GM12878 (cell line): ENCODE measurements around the gene ZNF780A. TPM values are rescaled to one million over a fixed set of nuclear protein-coding genes. Genes with fewer than 3 reads are reported as not detected.

Experiments
- ATAC-seq: fragments of 200-7000 bp; cut with Tn5 transposase; 3 replicates; pipeline ENCODE4 v1.9.1; 2020; ENCODE audit warnings: mild to moderate bottlenecking, moderate library complexity
- BruUV-seq: library from RNA; stranded (reverse); fragments of 400-500 nt; replicated peaks from 2 replicates; lab custom pipeline; 2021; lab: Mats Ljungman, UMichigan
- CTCF ChIA-PET: fragments of 300-600 bp; sonication (Branson Sonifier 250); formaldehyde crosslinking; extraction: SDS; loops from one replicate; lab custom pipeline; 2021; ENCODE audit warnings: inconsistent platforms; lab: Yijun Ruan, JAX
- POLR2A ChIA-PET: fragments of 350-600 bp; formaldehyde crosslinking; extraction: SDS; loops from one replicate; lab custom pipeline; 2021; ENCODE audit warnings: inconsistent platforms; lab: Charles Lee
- RAD21 ChIA-PET: fragments of 300-600 bp; sonication (Branson Sonifier 250); formaldehyde crosslinking; loops from one replicate; lab custom pipeline; 2023; ENCODE audit warnings: antibody characterized with exemption; ENCODE audit not compliant: unreplicated experiment; lab: Charles Lee
- SMC1A ChIA-PET: fragments of 300-600 bp; sonication (Branson Sonifier 250); formaldehyde crosslinking; loops from one replicate; lab custom pipeline; 2023; ENCODE audit not compliant: unreplicated experiment, uncharacterized antibody; lab: Charles Lee
- DNase-seq: peaks from one replicate; pipeline ENCODE4 v3.0.0-alpha.2; 2011; ENCODE audit warnings: low read depth, low spot score
- FAIRE-seq: peaks from 3 replicates; lab custom pipeline; 2011; peaks lifted over from hg19 to GRCh38; lab: Jason Lieb, UNC
- H2AFZ ChIP-seq: 2 replicates; pipeline ENCODE4 v1.6.0; 2011; ENCODE audit warnings: low read depth, low read length, control low read depth; ENCODE audit not compliant: control insufficient read depth
- H3K27ac ChIP-seq: 2 replicates; pipeline ENCODE4 v1.5.1; 2011; ENCODE audit warnings: control low read depth; ENCODE audit not compliant: control insufficient read depth, insufficient read depth
- H3K27me3 ChIP-seq, 2 experiments: replicated peaks in 1 of 2; 2 replicates each; pipeline versions ENCODE4 v1.6.0 to v1.6.1; 2011; ENCODE audit warnings: low read length in 1 of 2; ENCODE audit not compliant: control insufficient read depth in 2 of 2, insufficient read depth in 2 of 2
- H3K36me3 ChIP-seq, 2 experiments: 2 replicates each; pipeline ENCODE4 v1.5.1; 2011; ENCODE audit warnings: low read length in 1 of 2; ENCODE audit not compliant: control insufficient read depth in 2 of 2, insufficient read depth in 2 of 2
- H3K4me1 ChIP-seq: 2 replicates; pipeline ENCODE4 v1.6.1; 2011; ENCODE audit warnings: mild to moderate bottlenecking, low read length, moderate library complexity, mixed read lengths; ENCODE audit not compliant: control insufficient read depth, insufficient read depth
- H3K4me2 ChIP-seq: 2 replicates; pipeline ENCODE4 v1.6.0; 2011; ENCODE audit warnings: control low read depth; ENCODE audit not compliant: control insufficient read depth, insufficient read depth
- H3K4me3 ChIP-seq: fragments of 200-600 bp; sonication (generic); 2 replicates; pipeline ENCODE4 v1.5.1; 2016
- H3K79me2 ChIP-seq: 2 replicates; pipeline ENCODE4 v1.6.0; 2011; ENCODE audit warnings: low read length; ENCODE audit not compliant: control insufficient read depth, insufficient read depth
- H3K9ac ChIP-seq: 2 replicates; pipeline ENCODE4 v1.8.0; 2011; ENCODE audit warnings: low read length, control low read depth, mixed read lengths; ENCODE audit not compliant: control insufficient read depth, insufficient read depth
- H3K9me3 ChIP-seq: replicated peaks from 3 replicates; pipeline ENCODE4 v1.5.1; 2011; ENCODE audit warnings: mild to moderate bottlenecking, low read length; ENCODE audit not compliant: control insufficient read depth, insufficient read depth
- H4K20me1 ChIP-seq: 2 replicates; pipeline ENCODE4 v1.6.0; 2011; ENCODE audit not compliant: control insufficient read depth, insufficient read depth
- CBFB ChIP-seq: IDR thresholded peaks from 2 replicates; pipeline ENCODE4 v1.6.1; 2016; ENCODE audit warnings: antibody characterized with exemption, low read depth
- IKZF2 ChIP-seq, 2 experiments: fragments of 450-650 bp; IDR thresholded peaks; 2 replicates each; pipeline ENCODE4 v1.6.1; 2017; ENCODE audit warnings: mild to moderate bottlenecking in 2 of 2, moderate library complexity in 2 of 2
- KLF5 ChIP-seq: fragments of 450-650 bp; IDR thresholded peaks from 2 replicates; pipeline ENCODE4 v1.6.1; 2014; ENCODE audit warnings: mild to moderate bottlenecking; ENCODE audit not compliant: partially characterized antibody
- LARP7 ChIP-seq: fragments of 450-650 bp; IDR thresholded peaks from 2 replicates; pipeline ENCODE4 v1.6.1; 2017; ENCODE audit warnings: mild to moderate bottlenecking
- MLLT1 ChIP-seq: fragments of 450-650 bp; IDR thresholded peaks from 2 replicates; pipeline ENCODE4 v1.6.1; 2016; ENCODE audit warnings: mild to moderate bottlenecking
- RFX5 ChIP-seq: IDR thresholded peaks from 2 replicates; pipeline ENCODE4 v1.6.1; 2011; ENCODE audit warnings: low read depth, low read length, improper control_type of control experiment
- YY1 ChIP-seq: IDR thresholded peaks from 2 replicates; pipeline ENCODE4 v1.6.1; 2011; ENCODE audit warnings: low read depth, mild to moderate bottlenecking, low read length
- ZNF384 ChIP-seq: IDR thresholded peaks from 2 replicates; pipeline ENCODE4 v1.6.1; 2012; ENCODE audit warnings: low read depth, mild to moderate bottlenecking, low read length, improper control_type of control experiment, borderline replicate concordance
- WGBS: methylation state at CpG from one replicate; pipeline ENCODE4 v1.1.6; 2016; ENCODE audit warnings: low lambda C conversion rate; ENCODE audit not compliant: insufficient replicate concordance, insufficient coverage; ENCODE audit errors: missing lambda C conversion rate; 5-methylcytosine and 5-hydroxymethylcytosine counted together
- in situ Hi-C: fragments of 300-500 bp; cut with MboI; formaldehyde crosslinking; loops from 9 replicates; pipeline ENCODE4 v1.14.3; 2018; ENCODE audit warnings: mixed read lengths
- intact Hi-C: fragments of 100-400 bp; cut with micrococcal nuclease; formaldehyde crosslinking; loops from one replicate; pipeline ENCODE4 v1.14.2; 2022; ENCODE audit not compliant: unreplicated experiment
- polyA plus RNA-seq, 11 experiments: library from polyadenylated mRNA; depleted of rRNA in 4 of 11; unstranded in 6 of 11; stranded (reverse) in 5 of 11; fragments of >200 nt; fragmentation: Nextera tagmentation in 4 of 11; fragmentation: Illumina TruSeq in 1 of 11; extraction: Ambion mirVana in 4 of 11; extraction: Trizol in 1 of 11; gene quantifications; 1 replicate in 1 of 11; 2 replicates in 10 of 11; pipeline versions ENCODE4 v1.2.1 to v1.2.3, GENCODE V29; 2011 to 2016; ENCODE audit warnings: inconsistent platforms in 2 of 11, missing spikeins in 2 of 11, low read depth in 1 of 11
- total RNA-seq, 4 experiments: library from RNA; depleted of rRNA in 3 of 4; stranded (reverse); fragments of >200 nt in 3 of 4; fragmentation: Illumina TruSeq in 1 of 4; extraction: Trizol in 1 of 4; gene quantifications; 2 replicates each; pipeline versions ENCODE4 v1.2.1 to v1.2.3, GENCODE V29; 2013 to 2021
- TF ChIP-seq, protein P1 (sequence below): IDR thresholded peaks from 2 replicates; pipeline ENCODE4 v1.6.1; 2012; ENCODE audit warnings: low read depth, low read length, improper control_type of control experiment
- TF ChIP-seq, protein P2 (sequence below): fragments of 450-650 bp; IDR thresholded peaks from 2 replicates; pipeline ENCODE4 v1.6.1; 2018; ENCODE audit warnings: borderline replicate concordance, mild to moderate bottlenecking; ENCODE audit not compliant: partially characterized antibody

ZNF780A gene
- total and polyA plus RNA-seq, 10 of the 15 experiments (the other 5 are each of a cell fraction or from before 2014, with no cell fraction given), result 10.9 to 27.6 (median 17.6) TPM

DNA sequence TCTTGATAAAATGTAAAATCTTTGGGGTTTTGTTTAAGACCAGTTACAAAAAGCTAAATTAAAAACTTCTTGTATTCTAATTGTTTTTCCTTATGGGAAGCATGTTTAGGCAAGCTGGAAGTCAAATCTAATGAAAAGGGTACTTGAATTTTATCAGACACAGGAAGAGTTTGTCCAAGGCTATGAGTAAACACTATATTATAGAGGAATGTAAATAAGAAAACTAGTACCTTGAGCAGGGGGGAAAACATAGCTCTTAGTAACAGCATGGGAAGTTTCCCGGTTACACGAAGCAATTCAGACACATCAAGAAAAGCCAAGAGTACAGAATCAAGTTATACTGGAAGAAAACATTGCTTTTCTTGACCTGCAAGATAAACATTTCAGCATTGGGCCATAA, 19.8 kb upstream of the ZNF780A start (continued):
- TF ChIP-seq MLLT1, result no peak
- no peak for TF ChIP-seq IKZF2 (IDR thresholded peaks at IDR 0.05)
- TF ChIP-seq LARP7, result no peak

GRCh38 chr19:40104754-40105153, 14.0 kb upstream of the ZNF780A start:
- Histone ChIP-seq H3K36me3 (no peaks in the 10 kb centered on the region), H3K9ac (no peak overlapping the region), H3K27ac (no peak overlapping the region), H4K20me1 (no peaks in the 10 kb centered on the region), H3K27me3 (no peaks in the 10 kb centered on the region), H3K4me2 (no peak overlapping the region), H3K9me3 (no peaks in the 10 kb centered on the region; the same call in 2 of the 3 replicates), H3K4me3 (no peak overlapping the region), H3K4me1 (no peaks in the 10 kb centered on the region), H2AFZ (no peak overlapping the region), H3K79me2 (no peaks in the 10 kb centered on the region)
- CTCF ChIA-PET, result no interaction called here
- POLR2A ChIA-PET, result interaction anchor here (0.6 kb wide), 1 partner anchor 15 kb away, joined by 4 read pairs; no protein-coding TSS in a partner anchor
- TF ChIP-seq, protein P1, sequence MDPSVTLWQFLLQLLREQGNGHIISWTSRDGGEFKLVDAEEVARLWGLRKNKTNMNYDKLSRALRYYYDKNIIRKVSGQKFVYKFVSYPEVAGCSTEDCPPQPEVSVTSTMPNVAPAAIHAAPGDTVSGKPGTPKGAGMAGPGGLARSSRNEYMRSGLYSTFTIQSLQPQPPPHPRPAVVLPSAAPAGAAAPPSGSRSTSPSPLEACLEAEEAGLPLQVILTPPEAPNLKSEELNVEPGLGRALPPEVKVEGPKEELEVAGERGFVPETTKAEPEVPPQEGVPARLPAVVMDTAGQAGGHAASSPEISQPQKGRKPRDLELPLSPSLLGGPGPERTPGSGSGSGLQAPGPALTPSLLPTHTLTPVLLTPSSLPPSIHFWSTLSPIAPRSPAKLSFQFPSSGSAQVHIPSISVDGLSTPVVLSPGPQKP, result no peak
- TF ChIP-seq, protein P2, sequence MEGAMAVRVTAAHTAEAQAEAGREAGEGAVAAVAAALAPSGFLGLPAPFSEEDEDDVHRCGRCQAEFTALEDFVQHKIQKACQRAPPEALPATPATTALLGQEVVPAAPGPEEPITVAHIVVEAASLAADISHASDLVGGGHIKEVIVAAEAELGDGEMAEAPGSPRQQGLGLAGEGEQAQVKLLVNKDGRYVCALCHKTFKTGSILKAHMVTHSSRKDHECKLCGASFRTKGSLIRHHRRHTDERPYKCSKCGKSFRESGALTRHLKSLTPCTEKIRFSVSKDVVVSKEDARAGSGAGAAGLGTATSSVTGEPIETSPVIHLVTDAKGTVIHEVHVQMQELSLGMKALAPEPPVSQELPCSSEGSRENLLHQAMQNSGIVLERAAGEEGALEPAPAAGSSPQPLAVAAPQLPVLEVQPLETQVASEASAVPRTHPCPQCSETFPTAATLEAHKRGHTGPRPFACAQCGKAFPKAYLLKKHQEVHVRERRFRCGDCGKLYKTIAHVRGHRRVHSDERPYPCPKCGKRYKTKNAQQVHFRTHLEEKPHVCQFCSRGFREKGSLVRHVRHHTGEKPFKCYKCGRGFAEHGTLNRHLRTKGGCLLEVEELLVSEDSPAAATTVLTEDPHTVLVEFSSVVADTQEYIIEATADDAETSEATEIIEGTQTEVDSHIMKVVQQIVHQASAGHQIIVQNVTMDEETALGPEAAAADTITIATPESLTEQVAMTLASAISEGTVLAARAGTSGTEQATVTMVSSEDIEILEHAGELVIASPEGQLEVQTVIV, result no peak
- TF ChIP-seq KLF5 (no peak), RFX5 (no peak), CBFB (no peak), ZNF384 (no peak), YY1 (no peak)
- FAIRE-seq (no peak), DNase-seq (no peak), ATAC-seq (no peak)
- intact Hi-C loops, result no loop called here
- SMC1A ChIA-PET, result no interaction called here
- 6% methylated on average over 1 of the region's 1 CpG for WGBS
- RAD21 ChIA-PET, result no interaction called here
- no TSS peak for BruUV-seq
- in situ Hi-C loops, result no loop called here
